Measurements from ENCODE around the gene BPIFB1. TPM values are rescaled to one million over a fixed set of nuclear protein-coding genes. Genes with fewer than 3 reads are reported as not detected.

BPIFB1 gene
- total RNA-seq (not detected in 2 replicates), polyA plus RNA-seq (not detected in 2 replicates), polyA minus RNA-seq (ENCODE audit: low replicate concordance) (not detected in 2 replicates)
- polyA plus RNA-seq (2012) = not detected in 2 replicates

GRCh38 chr20:33282991-33283555 is at the start of gene BPIFB1:
TSS of gene BPIFB1 (plus strand) at chr20:33283214. CDS start at chr20:33286074, 2,860 bp downstream.
- DNase-seq (ENCODE audit: low read depth in 2 of 2) = no peak
- Histone ChIP-seq H3K36me3 (ENCODE audit: control insufficient read depth, insufficient read depth, low read length) (no peaks in the 10 kb centered on the region), H3K4me3 (replicated peaks in 1 of 4; ENCODE audit: control extremely low read depth in 1 of 4, insufficient read depth in 1 of 4, low read depth in 3 of 4, low read length in 4 of 4) (no peak within 1 kb of the TSS), H2AFZ (ENCODE audit: low read length) (no peak within 1 kb of the TSS), H3K79me2 (ENCODE audit: control insufficient read depth, insufficient read depth, low read length) (no peaks in the 10 kb centered on the region), H3K9ac (ENCODE audit: insufficient read depth, low read length) (no peak within 1 kb of the TSS), H3K4me2 (ENCODE audit: extremely low read depth, insufficient read depth, low read length) (no peak within 1 kb of the TSS), H3K27me3 (ENCODE audit: control insufficient read depth, insufficient read depth, low read length) (peaks cover 4% of the 10 kb centered on the region), H4K20me1 (ENCODE audit: control insufficient read depth, extremely low read depth, insufficient read depth, low read length) (no peaks in the 10 kb centered on the region), H3K27ac (ENCODE audit: insufficient read depth, low read length) (no peak within 1 kb of the TSS), H3K4me1 (ENCODE audit: control insufficient read depth, extremely low read depth, insufficient read depth, low read length) (no peaks in the 10 kb centered on the region), H3K9me3 (ENCODE audit: control insufficient read depth, insufficient read depth, low read depth, low read length) (no peaks in the 10 kb centered on the region)
- TF ChIP-seq EZH2 (IDR thresholded peaks at IDR 0.05; ENCODE audit: low read length, missing control alignments) = no peak
- TF ChIP-seq CTCF (conservative IDR thresholded peaks at IDR 0.05 in 1 of 2, IDR thresholded peaks at IDR 0.05 in 1 of 2; ENCODE audit: low read depth in 1 of 2, low read length in 2 of 2) = no peak

GRCh38 chr20:33234050-33234449 is 49.0 kb upstream of the BPIFB1 start:
- Histone ChIP-seq H3K4me3 (replicated peaks in 1 of 4; ENCODE audit: control extremely low read depth in 1 of 4, insufficient read depth in 1 of 4, low read depth in 3 of 4, low read length in 4 of 4) (no peak overlapping the region), H3K9ac (ENCODE audit: insufficient read depth, low read length) (no peak overlapping the region), H3K27me3 (ENCODE audit: control insufficient read depth, insufficient read depth, low read length) (peaks cover 5% of the 10 kb centered on the region), H4K20me1 (ENCODE audit: control insufficient read depth, extremely low read depth, insufficient read depth, low read length) (no peaks in the 10 kb centered on the region), H2AFZ (ENCODE audit: low read length) (no peak overlapping the region), H3K4me2 (ENCODE audit: extremely low read depth, insufficient read depth, low read length) (no peak overlapping the region), H3K79me2 (ENCODE audit: control insufficient read depth, insufficient read depth, low read length) (no peaks in the 10 kb centered on the region), H3K9me3 (ENCODE audit: control insufficient read depth, insufficient read depth, low read depth, low read length) (no peaks in the 10 kb centered on the region), H3K4me1 (ENCODE audit: control insufficient read depth, extremely low read depth, insufficient read depth, low read length) (no peaks in the 10 kb centered on the region), H3K36me3 (ENCODE audit: control insufficient read depth, insufficient read depth, low read length) (no peaks in the 10 kb centered on the region), H3K27ac (ENCODE audit: insufficient read depth, low read length) (no peak overlapping the region)
- no peak for TF ChIP-seq CTCF (conservative IDR thresholded peaks at IDR 0.05 in 1 of 2, IDR thresholded peaks at IDR 0.05 in 1 of 2; ENCODE audit: low read depth in 1 of 2, low read length in 2 of 2)
- TF ChIP-seq EZH2 (IDR thresholded peaks at IDR 0.05; ENCODE audit: low read length, missing control alignments) = no peak
- DNase-seq (ENCODE audit: low read depth in 2 of 2) = no peak

- no peaks in the 10 kb centered on the region for H3K9me3 ChIP-seq (ENCODE audit: control insufficient read depth, insufficient read depth, low read depth, low read length)
- TF ChIP-seq EZH2 (IDR thresholded peaks at IDR 0.05; ENCODE audit: low read length, missing control alignments) = no peak
- no peak for TF ChIP-seq CTCF (conservative IDR thresholded peaks at IDR 0.05 in 1 of 2, IDR thresholded peaks at IDR 0.05 in 1 of 2; ENCODE audit: low read depth in 1 of 2, low read length in 2 of 2)
- no peaks in the 10 kb centered on the region for H3K79me2 ChIP-seq (ENCODE audit: control insufficient read depth, insufficient read depth, low read length)
- H3K9ac ChIP-seq (ENCODE audit: insufficient read depth, low read length) = no peak within 1 kb of the TSS
- H3K27me3 ChIP-seq (ENCODE audit: control insufficient read depth, insufficient read depth, low read length) = peaks cover 5% of the 10 kb centered on the region
- H3K27ac ChIP-seq (ENCODE audit: insufficient read depth, low read length) = no peak within 1 kb of the TSS
- H3K4me3 ChIP-seq (replicated peaks in 1 of 4; ENCODE audit: control extremely low read depth in 1 of 4, insufficient read depth in 1 of 4, low read depth in 3 of 4, low read length in 4 of 4) = no peak within 1 kb of the TSS
- H4K20me1 ChIP-seq (ENCODE audit: control insufficient read depth, extremely low read depth, insufficient read depth, low read length) = no peaks in the 10 kb centered on the region
- no peak for DNase-seq (ENCODE audit: low read depth in 2 of 2)
- H2AFZ ChIP-seq (ENCODE audit: low read length) = no peak within 1 kb of the TSS
- H3K4me1 ChIP-seq (ENCODE audit: control insufficient read depth, extremely low read depth, insufficient read depth, low read length) = no peaks in the 10 kb centered on the region
- H3K36me3 ChIP-seq (ENCODE audit: control insufficient read depth, insufficient read depth, low read length) = no peaks in the 10 kb centered on the region
- no peak within 1 kb of the TSS for H3K4me2 ChIP-seq (ENCODE audit: extremely low read depth, insufficient read depth, low read length)
Observed at GRCh38 chr20:33235696-33236095, 47.3 kb upstream of the BPIFB1 start, which contains the start of gene BPIFA1. TSS of gene BPIFA1 (plus strand) at chr20:33235996. CDS start at chr20:33237712, 1,716 bp downstream.

Measured in fibroblast of lung (primary cell).